Mucosa of descending colon (tissue), 3 donors: ENCODE results near the gene PRKAR1B. TPM values are rescaled to one million over a fixed set of nuclear protein-coding genes. Genes with fewer than 3 reads are reported as not detected.
A peak's percentile ranks its signal among the peaks of the same experiment; 100 is the strongest.
"Not testable (repeated sequence)": the region's sequence is repeated elsewhere in the genome, so short reads cannot be mapped to it uniquely, and the experiment has no call there.

Experiments
- ATAC-seq: fragments of 200-7000 bp; cut with Tn5 transposase; one replicate; pipeline ENCODE4 v1.9.1; 2020; ENCODE audit warnings: mild to moderate bottlenecking, moderate library complexity
- DNase-seq, 3 donors: peaks; one replicate each; pipeline ENCODE4 v3.0.0-alpha.2; 2020
- H3K36me3 ChIP-seq: fragments of 200-600 bp; one replicate; pipeline ENCODE4 v1.8.0; 2021; ENCODE audit warnings: low read depth, mild to moderate bottlenecking
- H3K4me1 ChIP-seq: fragments of 200-600 bp; one replicate; pipeline ENCODE4 v1.8.0; 2021; ENCODE audit warnings: low read depth, mild to moderate bottlenecking
- H3K4me3 ChIP-seq: fragments of 200-600 bp; one replicate; pipeline ENCODE4 v1.8.0; 2021; ENCODE audit warnings: mild to moderate bottlenecking
- H3K9me3 ChIP-seq: fragments of 200-600 bp; one replicate; pipeline ENCODE4 v1.8.0; 2021; ENCODE audit warnings: mild to moderate bottlenecking
- CTCF ChIP-seq: fragments of 200-600 bp; IDR thresholded peaks from one replicate; pipeline ENCODE4 v1.8.0; 2022; ENCODE audit warnings: antibody characterized with exemption, mild to moderate bottlenecking
- intact Hi-C, 2 donors: fragments of 100-400 bp; cut with DNase I in 1 of 2; cut with micrococcal nuclease in 1 of 2; formaldehyde crosslinking; loops; one replicate each; pipeline versions ENCODE4 v1.11.0 to v1.11.1; 2022; cut with DNase I, micrococcal nuclease
- total RNA-seq, 3 donors: library from RNA; stranded (reverse); fragmentation: NEBNext Ultra II Directional in 2 of 3; extraction: Animal tissue kit (Norgen Biotek cat#: 25700) in 2 of 3; gene quantifications; one replicate each; pipeline versions ENCODE4 v1.2.1 to v1.2.4, GENCODE V29; 2021 to 2023
- donor health status: DM: no; HTN: no; CAD: no; lungs with moderate emphysema.
- donor health status: DM: no; HTN: no; CAD: no.
- donor health status: DM: no; HTN: yes; CAD: no.

PRKAR1B gene
- total RNA-seq, 3 donors from 2014 or later, result 10.1 to 24.5 (median 24.4) TPM

- Histone ChIP-seq H3K4me3 (no peak overlapping the region), H3K36me3 (no peaks in the 10 kb centered on the region), H3K4me1 (no peaks in the 10 kb centered on the region), H3K9me3 (no peaks in the 10 kb centered on the region)
- intact Hi-C loops, result no loop called here
- no peak for TF ChIP-seq CTCF
- ATAC-seq, result peak; percentile 41
- peak in 2 of 3 donors; percentile 36 to 49 for DNase-seq
Observed at GRCh38 chr7:636396-636795, 90.7 kb downstream of the PRKAR1B start.

GRCh38 chr7:635687-636382, 91.2 kb downstream of the PRKAR1B start:
- H3K4me1 ChIP-seq, H3K9me3 ChIP-seq, H3K4me3 ChIP-seq, H3K36me3 ChIP-seq, intact Hi-C loops, ATAC-seq: not testable (repeated sequence)
- peak in 1 of 3 donors; percentile 15 for DNase-seq

GRCh38 chr7:635227-635626, 91.9 kb downstream of the PRKAR1B start:
- H3K9me3 ChIP-seq, result no peaks in the 10 kb centered on the region
- no peaks in the 10 kb centered on the region for H3K4me1 ChIP-seq
- H3K36me3 ChIP-seq, result no peaks in the 10 kb centered on the region
- no peak for TF ChIP-seq CTCF
- intact Hi-C loops, result no loop called here
- no peak overlapping the region for H3K4me3 ChIP-seq
- ATAC-seq, result no peak
- DNase-seq, result peak in 1 of 3 donors; percentile 29

GRCh38 chr7:633381-634018, 93.6 kb downstream of the PRKAR1B start:
- no peak for ATAC-seq
- intact Hi-C loops, result no loop called here
- peak in 1 of 3 donors; percentile 9 for DNase-seq

GRCh38 chr7:632831-633210, 94.3 kb downstream of the PRKAR1B start:
- intact Hi-C loops, result no loop called here
- DNase-seq (no peak), ATAC-seq (no peak)
- Histone ChIP-seq H3K9me3 (no peaks in the 10 kb centered on the region), H3K4me3 (no peak overlapping the region), H3K4me1 (no peaks in the 10 kb centered on the region), H3K36me3 (no peaks in the 10 kb centered on the region)
- TF ChIP-seq CTCF, result no peak

More at GRCh38 chr7:633381-634018, 93.6 kb downstream of the PRKAR1B start:
- no peak for TF ChIP-seq CTCF
- no peaks in the 10 kb centered on the region for H3K9me3 ChIP-seq
- H3K36me3 ChIP-seq, result no peaks in the 10 kb centered on the region
- no peak overlapping the region for H3K4me3 ChIP-seq
- no peaks in the 10 kb centered on the region for H3K4me1 ChIP-seq

- H3K36me3 ChIP-seq, result no peaks in the 10 kb centered on the region
- intact Hi-C loops, result no loop called here
- no peaks in the 10 kb centered on the region for H3K9me3 ChIP-seq
- no peaks in the 10 kb centered on the region for H3K4me1 ChIP-seq
- no peak for TF ChIP-seq CTCF
- no peak for ATAC-seq
- H3K4me3 ChIP-seq, result no peak overlapping the region
- DNase-seq, result peak in 2 of 3 donors; percentile 22 to 36
Observed at GRCh38 chr7:631964-632830, 94.9 kb downstream of the PRKAR1B start.
